Esophagus squamous epithelium (tissue), 4 donors: ENCODE measurements around the gene RIMS4.

Source experiments
- POLR2A ChIP-seq, 4 donors: fragments of 450-650 bp; IDR thresholded peaks; one replicate each; pipeline ENCODE4 v1.6.1; 2017; ENCODE audit warnings: antibody characterized with exemption in 4 of 4, mild to moderate bottlenecking in 4 of 4, moderate library complexity in 3 of 4
- TF ChIP-seq, protein P1 (sequence below), 6 experiments: fragments of 450-650 bp in 4 of 6; fragments of 200-600 bp in 2 of 6; sonication (generic) in 2 of 6; IDR thresholded peaks; one replicate each; pipeline ENCODE4 v1.5.1; 2016 to 2019; ENCODE audit warnings: antibody characterized with exemption in 6 of 6, mild to moderate bottlenecking in 4 of 6, moderate library complexity in 4 of 6

DNA sequence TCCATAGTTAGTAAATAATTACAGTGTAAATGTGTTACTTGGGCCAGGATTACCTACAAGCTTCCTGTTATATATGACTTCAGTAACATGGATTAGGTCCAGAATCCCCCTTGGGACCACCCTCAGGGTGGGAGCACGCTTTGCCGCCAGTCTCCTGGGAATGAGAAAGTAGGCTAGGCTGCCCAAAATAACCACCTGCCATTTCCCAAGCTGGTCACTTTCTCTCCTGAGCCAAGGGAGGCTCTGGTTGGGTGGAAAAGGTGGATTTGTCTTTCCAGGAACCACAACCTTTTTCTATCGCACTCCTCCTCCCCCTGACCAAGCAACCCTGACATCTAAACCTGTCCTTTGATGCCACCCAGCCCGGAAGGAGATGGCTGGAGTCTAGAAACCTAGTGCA, 9.6 kb upstream of the RIMS4 start:
- TF ChIP-seq POLR2A (IDR thresholded peaks at IDR 0.05): no peak
- TF ChIP-seq, protein P1, sequence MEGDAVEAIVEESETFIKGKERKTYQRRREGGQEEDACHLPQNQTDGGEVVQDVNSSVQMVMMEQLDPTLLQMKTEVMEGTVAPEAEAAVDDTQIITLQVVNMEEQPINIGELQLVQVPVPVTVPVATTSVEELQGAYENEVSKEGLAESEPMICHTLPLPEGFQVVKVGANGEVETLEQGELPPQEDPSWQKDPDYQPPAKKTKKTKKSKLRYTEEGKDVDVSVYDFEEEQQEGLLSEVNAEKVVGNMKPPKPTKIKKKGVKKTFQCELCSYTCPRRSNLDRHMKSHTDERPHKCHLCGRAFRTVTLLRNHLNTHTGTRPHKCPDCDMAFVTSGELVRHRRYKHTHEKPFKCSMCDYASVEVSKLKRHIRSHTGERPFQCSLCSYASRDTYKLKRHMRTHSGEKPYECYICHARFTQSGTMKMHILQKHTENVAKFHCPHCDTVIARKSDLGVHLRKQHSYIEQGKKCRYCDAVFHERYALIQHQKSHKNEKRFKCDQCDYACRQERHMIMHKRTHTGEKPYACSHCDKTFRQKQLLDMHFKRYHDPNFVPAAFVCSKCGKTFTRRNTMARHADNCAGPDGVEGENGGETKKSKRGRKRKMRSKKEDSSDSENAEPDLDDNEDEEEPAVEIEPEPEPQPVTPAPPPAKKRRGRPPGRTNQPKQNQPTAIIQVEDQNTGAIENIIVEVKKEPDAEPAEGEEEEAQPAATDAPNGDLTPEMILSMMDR (IDR thresholded peaks at IDR 0.05): no peak
